ENCODE results near the gene OBP2B.

OBP2B gene

GRCh38 chr9:133195029-133195428, 14.0 kb downstream of the OBP2B start:
- no peak overlapping the region for H3K27ac ChIP-seq (ENCODE audit: low read depth, low read length)
- no peaks in the 10 kb centered on the region for H3K9me3 ChIP-seq (ENCODE audit: control insufficient read depth, insufficient read depth, low read depth, low read length)
- no peaks in the 10 kb centered on the region for H3K36me3 ChIP-seq (ENCODE audit: control insufficient read depth, insufficient read depth, low read length)
- peaks cover 7% of the 10 kb centered on the region; the same call in 1 of the 2 replicates for H3K27me3 ChIP-seq (ENCODE audit: control insufficient read depth, insufficient read depth, low read length)
- no peak overlapping the region for H3K9ac ChIP-seq (ENCODE audit: low read length)
- no peak overlapping the region for H3K4me3 ChIP-seq (ENCODE audit: low read depth, low read length)
- H3K4me1 ChIP-seq (ENCODE audit: control insufficient read depth, insufficient read depth, low read length): no peaks in the 10 kb centered on the region

GRCh38 chr9:133194597-133194996, 14.5 kb downstream of the OBP2B start:
- H3K9ac ChIP-seq (ENCODE audit: low read length): no peak overlapping the region
- peaks cover 11% of the 10 kb centered on the region; the same call in 1 of the 2 replicates for H3K27me3 ChIP-seq (ENCODE audit: control insufficient read depth, insufficient read depth, low read length)
- H3K9me3 ChIP-seq (ENCODE audit: control insufficient read depth, insufficient read depth, low read depth, low read length): no peaks in the 10 kb centered on the region
- no peaks in the 10 kb centered on the region for H3K4me1 ChIP-seq (ENCODE audit: control insufficient read depth, insufficient read depth, low read length)
- H3K27ac ChIP-seq (ENCODE audit: low read depth, low read length): no peak overlapping the region
- H3K4me3 ChIP-seq (ENCODE audit: low read depth, low read length): no peak overlapping the region
- no peaks in the 10 kb centered on the region for H3K36me3 ChIP-seq (ENCODE audit: control insufficient read depth, insufficient read depth, low read length)

- H3K36me3 ChIP-seq (ENCODE audit: control insufficient read depth, insufficient read depth, low read length): no peaks in the 10 kb centered on the region
These were observed 17.1 kb downstream of the OBP2B start for GRCh38 chr9:133191989-133192388.

GRCh38 chr9:133189826-133190225, 19.2 kb downstream of the OBP2B start:
- Histone ChIP-seq H3K4me1 (ENCODE audit: control insufficient read depth, insufficient read depth, low read length) (no peaks in the 10 kb centered on the region), H3K4me3 (ENCODE audit: low read depth, low read length) (no peak overlapping the region), H3K9ac (ENCODE audit: low read length) (no peak overlapping the region), H3K36me3 (ENCODE audit: control insufficient read depth, insufficient read depth, low read length) (no peaks in the 10 kb centered on the region), H3K27me3 (ENCODE audit: control insufficient read depth, insufficient read depth, low read length) (peaks cover 21% of the 10 kb centered on the region), H3K9me3 (ENCODE audit: control insufficient read depth, insufficient read depth, low read depth, low read length) (no peaks in the 10 kb centered on the region), H3K27ac (ENCODE audit: low read depth, low read length) (no peak overlapping the region)

More at GRCh38 chr9:133191989-133192388, 17.1 kb downstream of the OBP2B start:
- H3K9me3 ChIP-seq (ENCODE audit: control insufficient read depth, insufficient read depth, low read depth, low read length): no peaks in the 10 kb centered on the region
- no peak overlapping the region for H3K4me3 ChIP-seq (ENCODE audit: low read depth, low read length)
- peaks cover 21% of the 10 kb centered on the region for H3K27me3 ChIP-seq (ENCODE audit: control insufficient read depth, insufficient read depth, low read length)
- H3K27ac ChIP-seq (ENCODE audit: low read depth, low read length): no peak overlapping the region
- no peaks in the 10 kb centered on the region for H3K4me1 ChIP-seq (ENCODE audit: control insufficient read depth, insufficient read depth, low read length)
- no peak overlapping the region for H3K9ac ChIP-seq (ENCODE audit: low read length)

GRCh38 chr9:133188843-133189180, 20.2 kb downstream of the OBP2B start:
- no peaks in the 10 kb centered on the region for H3K4me1 ChIP-seq (ENCODE audit: control insufficient read depth, insufficient read depth, low read length)

GRCh38 chr9:133188006-133188842, 20.8 kb downstream of the OBP2B start:
- H3K9ac ChIP-seq (ENCODE audit: low read length): no peak overlapping the region
- H3K27ac ChIP-seq (ENCODE audit: low read depth, low read length): no peak overlapping the region
- no peaks in the 10 kb centered on the region for H3K4me1 ChIP-seq (ENCODE audit: control insufficient read depth, insufficient read depth, low read length)
- H3K4me3 ChIP-seq (ENCODE audit: low read depth, low read length): no peak overlapping the region
- peaks cover 21% of the 10 kb centered on the region for H3K27me3 ChIP-seq (ENCODE audit: control insufficient read depth, insufficient read depth, low read length)
- H3K9me3 ChIP-seq (ENCODE audit: control insufficient read depth, insufficient read depth, low read depth, low read length): no peaks in the 10 kb centered on the region
- no peaks in the 10 kb centered on the region for H3K36me3 ChIP-seq (ENCODE audit: control insufficient read depth, insufficient read depth, low read length)

More at GRCh38 chr9:133188843-133189180, 20.2 kb downstream of the OBP2B start:
- Histone ChIP-seq H3K27ac (ENCODE audit: low read depth, low read length) (no peak overlapping the region), H3K9ac (ENCODE audit: low read length) (no peak overlapping the region), H3K27me3 (ENCODE audit: control insufficient read depth, insufficient read depth, low read length) (peaks cover 21% of the 10 kb centered on the region), H3K36me3 (ENCODE audit: control insufficient read depth, insufficient read depth, low read length) (no peaks in the 10 kb centered on the region), H3K9me3 (ENCODE audit: control insufficient read depth, insufficient read depth, low read depth, low read length) (no peaks in the 10 kb centered on the region), H3K4me3 (ENCODE audit: low read depth, low read length) (no peak overlapping the region)

- no peaks in the 10 kb centered on the region for H3K36me3 ChIP-seq (ENCODE audit: control insufficient read depth, insufficient read depth, low read length)
- H3K27me3 ChIP-seq (ENCODE audit: control insufficient read depth, insufficient read depth, low read length): peaks cover 21% of the 10 kb centered on the region
- no peaks in the 10 kb centered on the region for H3K9me3 ChIP-seq (ENCODE audit: control insufficient read depth, insufficient read depth, low read depth, low read length)
- H3K9ac ChIP-seq (ENCODE audit: low read length): no peak overlapping the region
- no peaks in the 10 kb centered on the region for H3K4me1 ChIP-seq (ENCODE audit: control insufficient read depth, insufficient read depth, low read length)
- no peak overlapping the region for H3K4me3 ChIP-seq (ENCODE audit: low read depth, low read length)
- no peak overlapping the region for H3K27ac ChIP-seq (ENCODE audit: low read depth, low read length)
These were observed 21.5 kb downstream of the OBP2B start for GRCh38 chr9:133187561-133188005.

GRCh38 chr9:133186736-133187135, 22.3 kb downstream of the OBP2B start:
- Histone ChIP-seq H3K27ac (ENCODE audit: low read depth, low read length) (no peak overlapping the region), H3K9ac (ENCODE audit: low read length) (no peak overlapping the region), H3K9me3 (ENCODE audit: control insufficient read depth, insufficient read depth, low read depth, low read length) (no peaks in the 10 kb centered on the region), H3K4me3 (ENCODE audit: low read depth, low read length) (no peak overlapping the region), H3K4me1 (ENCODE audit: control insufficient read depth, insufficient read depth, low read length) (no peaks in the 10 kb centered on the region), H3K36me3 (ENCODE audit: control insufficient read depth, insufficient read depth, low read length) (no peaks in the 10 kb centered on the region), H3K27me3 (ENCODE audit: control insufficient read depth, insufficient read depth, low read length) (peaks cover 26% of the 10 kb centered on the region)

GRCh38 chr9:133184971-133185370, 24.1 kb downstream of the OBP2B start:
- no peak overlapping the region for H3K27ac ChIP-seq (ENCODE audit: low read depth, low read length)
- no peak overlapping the region for H3K4me3 ChIP-seq (ENCODE audit: low read depth, low read length)
- no peak overlapping the region for H3K9ac ChIP-seq (ENCODE audit: low read length)
- no peaks in the 10 kb centered on the region for H3K36me3 ChIP-seq (ENCODE audit: control insufficient read depth, insufficient read depth, low read length)
- H3K27me3 ChIP-seq (ENCODE audit: control insufficient read depth, insufficient read depth, low read length): peaks cover 25% of the 10 kb centered on the region
- no peaks in the 10 kb centered on the region for H3K4me1 ChIP-seq (ENCODE audit: control insufficient read depth, insufficient read depth, low read length)
- H3K9me3 ChIP-seq (ENCODE audit: control insufficient read depth, insufficient read depth, low read depth, low read length): no peaks in the 10 kb centered on the region

GRCh38 chr9:133182151-133182550, 26.9 kb downstream of the OBP2B start:
- H3K27me3 ChIP-seq (ENCODE audit: control insufficient read depth, insufficient read depth, low read length): peaks cover 14% of the 10 kb centered on the region
- H3K9ac ChIP-seq (ENCODE audit: low read length): no peak overlapping the region
- no peaks in the 10 kb centered on the region for H3K36me3 ChIP-seq (ENCODE audit: control insufficient read depth, insufficient read depth, low read length)

GRCh38 chr9:133181561-133181960, 27.5 kb downstream of the OBP2B start:
- Histone ChIP-seq H3K9ac (ENCODE audit: low read length) (no peak overlapping the region), H3K4me3 (ENCODE audit: low read depth, low read length) (no peak overlapping the region), H3K27me3 (ENCODE audit: control insufficient read depth, insufficient read depth, low read length) (peaks cover 8% of the 10 kb centered on the region; the same call in 1 of the 2 replicates), H3K27ac (ENCODE audit: low read depth, low read length) (no peak overlapping the region), H3K36me3 (ENCODE audit: control insufficient read depth, insufficient read depth, low read length) (no peaks in the 10 kb centered on the region), H3K9me3 (ENCODE audit: control insufficient read depth, insufficient read depth, low read depth, low read length) (no peaks in the 10 kb centered on the region), H3K4me1 (ENCODE audit: control insufficient read depth, insufficient read depth, low read length) (no peaks in the 10 kb centered on the region)

More at GRCh38 chr9:133182151-133182550, 26.9 kb downstream of the OBP2B start:
- no peaks in the 10 kb centered on the region for H3K9me3 ChIP-seq (ENCODE audit: control insufficient read depth, insufficient read depth, low read depth, low read length)
- no peaks in the 10 kb centered on the region for H3K4me1 ChIP-seq (ENCODE audit: control insufficient read depth, insufficient read depth, low read length)
- H3K27ac ChIP-seq (ENCODE audit: low read depth, low read length): no peak overlapping the region
- no peak overlapping the region for H3K4me3 ChIP-seq (ENCODE audit: low read depth, low read length)
